ENCODE results near the gene MTARC1.

DNA sequence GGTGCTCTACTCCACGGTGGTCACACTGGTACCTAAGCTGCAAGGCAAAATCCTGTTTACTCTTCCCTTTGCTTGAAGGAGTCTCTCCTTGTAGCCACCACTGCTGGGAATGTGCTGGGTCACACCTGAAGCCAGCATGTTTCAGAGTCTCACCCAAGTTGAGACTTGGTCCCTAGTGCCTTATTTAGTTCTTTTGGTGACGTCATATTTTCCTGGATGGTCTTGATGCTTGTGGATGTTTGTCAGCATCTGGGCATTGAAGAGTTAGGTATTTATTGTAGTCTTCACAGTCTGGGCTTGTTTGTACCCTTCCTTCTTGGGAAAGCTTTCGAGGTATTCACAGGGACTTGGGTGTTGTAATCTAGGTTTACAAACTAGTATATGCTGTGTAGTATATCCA, 44.2 kb upstream of the MTARC1 start:
- no peak for TF ChIP-seq POLR2A (IDR thresholded peaks at IDR 0.05)
- TF ChIP-seq CTCF (IDR thresholded peaks at IDR 0.05) = no peak
